ENCODE data around the gene MVP.
"Not testable (repeated sequence)": the region's sequence is repeated elsewhere in the genome, so short reads cannot be mapped to it uniquely, and the experiment has no call there.

The MVP gene

DNA sequence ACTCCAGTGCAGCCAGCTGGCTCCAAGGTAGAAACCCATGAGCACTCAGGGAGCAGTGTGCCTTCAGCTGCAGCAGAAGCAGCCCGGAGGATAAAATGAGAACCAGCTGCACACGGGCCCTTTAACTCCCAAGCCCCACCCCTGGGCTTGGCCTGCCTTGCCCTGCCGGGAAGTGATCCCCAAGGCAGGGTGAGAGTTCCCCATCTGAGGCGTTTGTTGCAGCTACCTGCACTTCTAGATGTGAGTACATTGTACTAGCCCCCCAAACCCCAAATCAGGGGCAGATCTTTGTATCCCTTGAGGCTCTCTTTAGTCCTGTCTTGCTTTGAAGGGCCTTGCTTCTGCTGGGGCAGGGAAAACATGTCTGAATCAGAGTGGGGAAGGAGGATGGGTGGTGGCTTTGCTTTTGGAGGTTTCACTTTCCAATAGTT is at the start of gene MVP:
MVP (plus strand) TSS at position 192 of the 431 bp plus-strand sequence. CDS start 10,088 bp downstream, outside the sequence.
- no peak for DNase-seq

DNA sequence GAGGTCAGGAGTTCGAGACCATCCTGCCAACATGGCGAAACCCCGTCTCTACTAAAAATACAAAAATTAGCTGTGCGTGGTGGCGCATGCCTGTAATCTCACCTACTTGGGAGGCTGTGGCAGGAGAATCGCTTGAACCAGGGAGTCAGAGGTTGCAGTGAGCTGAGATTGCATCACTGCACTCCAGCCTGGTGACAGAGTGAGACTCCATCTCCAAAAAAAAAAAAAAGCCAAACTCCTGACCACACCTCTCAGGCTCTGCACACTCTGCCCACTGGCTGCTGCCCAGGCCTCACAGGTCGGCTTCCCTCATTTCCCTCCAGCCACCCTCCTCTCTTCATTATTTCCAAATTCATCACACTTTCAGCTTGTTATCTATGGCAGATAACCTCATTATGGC is 47.9 kb upstream of the MVP start:
- DNase-seq, result not testable (repeated sequence)

DNA sequence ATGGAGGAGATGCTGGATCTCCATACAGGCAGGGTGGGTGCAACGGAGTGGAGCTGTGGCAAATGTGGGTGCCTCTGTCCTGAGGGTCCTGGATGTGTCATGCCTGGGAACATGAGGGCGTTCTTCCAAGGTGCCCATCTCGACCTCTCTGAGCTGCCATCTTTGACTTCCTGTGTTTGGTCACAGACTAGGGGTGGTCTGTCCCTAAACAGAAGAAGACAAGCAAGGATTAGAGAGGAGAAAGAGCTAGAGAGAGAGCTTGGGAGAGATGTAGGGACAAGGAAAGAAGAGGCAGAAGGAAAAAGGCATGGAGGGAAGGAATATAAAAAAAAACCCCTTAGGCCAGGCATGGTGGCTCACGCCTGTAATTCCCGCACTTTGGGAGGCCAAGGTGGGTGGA is 45.5 kb upstream of the MVP start:
- DNase-seq, result no peak

DNA sequence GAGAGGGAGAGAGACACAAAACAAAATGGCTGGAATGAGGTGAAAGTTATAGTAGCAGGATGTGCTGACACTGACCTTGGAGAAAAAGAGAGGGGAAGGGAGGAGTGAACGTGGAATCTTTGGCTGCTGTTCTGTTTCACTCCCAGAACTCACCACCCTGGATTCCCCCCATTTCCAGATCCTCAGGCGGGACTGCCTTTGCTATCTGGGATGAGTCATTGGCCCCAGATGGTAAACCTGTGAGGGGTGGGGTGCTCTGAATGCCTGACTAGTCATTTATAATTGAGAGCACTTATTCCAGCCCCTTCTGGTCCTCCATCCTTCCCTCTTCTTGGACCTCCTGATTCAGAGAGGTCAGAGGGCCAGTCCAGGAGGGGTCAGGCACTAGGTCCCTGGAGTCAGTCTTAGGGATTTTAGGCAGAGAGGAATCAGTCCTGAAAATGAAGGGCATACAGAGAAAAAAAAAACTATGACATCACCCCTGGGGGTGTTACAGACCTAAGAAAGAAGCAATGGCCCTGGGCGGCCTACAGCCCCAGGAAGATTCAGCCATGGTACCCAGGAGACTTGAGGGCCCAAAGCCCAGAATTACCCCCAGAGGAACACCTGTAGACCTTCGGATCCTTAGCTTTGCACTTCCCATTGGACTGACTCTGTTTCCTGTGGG is 44.4 kb upstream of the MVP start:
- no peak for DNase-seq

DNA sequence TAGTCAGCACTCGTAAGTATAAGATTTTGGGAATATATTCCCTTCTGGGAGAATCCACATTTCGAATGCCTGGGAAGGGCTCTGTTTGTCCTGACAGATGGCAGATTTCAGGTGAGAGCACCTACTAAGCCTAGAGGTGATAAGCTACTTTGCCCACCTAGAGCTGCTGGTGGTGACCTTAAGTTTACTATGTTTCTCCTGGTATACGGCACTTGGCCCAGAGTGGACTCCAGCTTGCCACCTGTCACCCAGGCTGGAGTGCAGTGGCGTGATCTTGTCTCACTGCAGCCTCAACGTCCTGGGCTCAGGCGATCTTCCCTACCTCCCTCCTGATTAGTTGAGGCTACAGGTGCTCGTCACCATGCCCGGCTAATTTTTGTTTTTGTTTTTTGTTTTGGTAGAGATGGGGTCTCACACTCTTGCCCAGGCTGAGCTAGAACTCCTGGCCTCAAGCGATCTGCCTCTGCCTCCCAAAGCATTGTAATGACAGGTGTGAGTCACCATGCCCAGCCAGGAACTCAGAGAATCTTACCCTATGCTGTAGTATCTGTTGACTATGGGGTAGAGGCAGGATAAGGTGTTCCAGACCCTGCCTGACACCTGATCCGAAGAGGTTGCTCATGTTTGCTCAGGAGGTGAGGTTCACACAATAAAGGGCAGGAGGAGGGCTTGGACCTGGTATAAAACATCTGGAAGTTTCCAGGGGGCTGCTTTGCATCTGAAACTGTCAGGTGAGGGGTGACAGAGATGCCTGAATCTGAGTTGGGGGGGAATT is 42.5 kb upstream of the MVP start, which contains the start of gene ZG16:
ZG16 (plus strand) TSS at position 681 of the 775 bp plus-strand sequence. CDS start 1,011 bp downstream, outside the sequence.
- DNase-seq, result no peak

- no peak for DNase-seq
Observed at GRCh38 chr16:29779474-29779873, 40.8 kb upstream of the MVP start.

- not testable (repeated sequence) for DNase-seq
Observed at GRCh38 chr16:29783094-29783953, 36.9 kb upstream of the MVP start.

- no peak for DNase-seq
Observed at GRCh38 chr16:29784157-29784556, 36.1 kb upstream of the MVP start.

GRCh38 chr16:29784901-29785500 is 35.3 kb upstream of the MVP start:
- DNase-seq, result no peak

GRCh38 chr16:29787155-29787554 is 33.1 kb upstream of the MVP start:
- not testable (repeated sequence) for DNase-seq

DNA sequence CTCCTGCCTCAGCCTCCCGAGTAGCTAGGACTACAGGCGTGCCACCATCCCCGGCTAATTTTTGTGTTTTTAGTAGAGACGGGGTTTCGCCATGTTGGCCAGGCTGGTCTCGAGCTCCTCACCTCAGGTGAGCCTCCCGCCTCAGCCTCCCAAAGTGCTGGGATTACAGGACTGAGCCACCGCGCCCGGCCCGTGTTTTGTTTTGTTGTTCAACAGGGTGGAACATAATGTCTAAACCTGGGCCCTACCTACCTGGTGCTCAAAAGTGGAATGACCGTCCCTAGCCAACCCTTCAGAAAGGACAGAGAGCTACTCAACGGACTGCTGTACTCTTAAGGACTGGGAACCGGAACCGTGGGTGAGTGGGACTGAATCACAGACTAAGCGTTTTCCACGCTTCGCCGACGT is 30.5 kb upstream of the MVP start:
- no peak for DNase-seq

GRCh38 chr16:29790183-29790948 is 29.9 kb upstream of the MVP start, which contains the start of gene KIF22:
Gene KIF22, plus strand, starts transcription at chr16:29790751. Its CDS starts 9 bp downstream, at chr16:29790760.
- peak; percentile 59 for DNase-seq

GRCh38 chr16:29790949-29791844 is 29.1 kb upstream of the MVP start:
- DNase-seq, result no peak

GRCh38 chr16:29791845-29792807 is 28.1 kb upstream of the MVP start:
- DNase-seq, result no peak

DNA sequence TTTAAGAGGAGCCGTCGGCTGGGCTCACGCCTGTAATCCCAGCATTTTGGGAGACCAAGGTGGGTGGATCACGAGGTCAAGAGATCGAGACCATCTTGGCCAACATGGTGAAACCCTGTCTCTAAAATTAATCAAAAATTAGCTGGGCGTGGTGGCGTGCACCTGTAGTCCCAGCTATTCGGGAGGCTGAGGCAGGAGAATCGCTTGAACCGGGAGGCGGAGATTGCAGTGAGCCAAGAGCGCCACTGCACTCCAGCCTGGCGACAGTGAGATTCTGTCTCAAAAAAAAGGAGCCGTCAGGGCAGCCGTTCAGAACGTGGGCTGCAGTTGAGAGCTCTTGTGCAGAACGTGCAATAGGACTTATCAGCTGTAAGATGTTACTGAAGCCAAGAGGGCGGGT is 27.1 kb upstream of the MVP start:
- DNase-seq, result not testable (repeated sequence)

DNA sequence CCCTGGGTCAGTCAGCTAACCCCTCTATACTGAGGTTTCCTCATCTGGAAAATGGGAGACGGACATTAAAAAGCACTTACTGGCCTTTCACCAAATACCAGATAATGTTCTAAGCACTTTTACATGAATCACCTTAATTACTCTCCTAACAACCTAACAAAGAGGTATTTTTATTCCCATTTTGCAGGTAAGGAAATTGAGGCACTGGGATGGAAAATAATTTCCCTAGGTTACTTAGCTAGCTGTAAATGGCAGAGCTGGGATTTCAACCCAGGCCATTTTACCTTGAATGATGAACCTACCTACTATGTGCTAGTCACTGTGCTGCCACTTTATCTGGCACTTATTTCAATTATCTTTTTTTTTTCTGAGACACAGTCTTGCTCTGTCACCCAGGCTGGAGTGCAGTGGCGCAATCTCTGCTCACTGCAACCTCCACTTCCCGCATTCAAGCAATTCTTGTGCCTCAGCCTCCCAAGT is 26.0 kb upstream of the MVP start:
- DNase-seq, result no peak

GRCh38 chr16:29802416-29802935 is 17.8 kb upstream of the MVP start:
- DNase-seq, result no peak

GRCh38 chr16:29804020-29804419 is 16.2 kb upstream of the MVP start:
- DNase-seq, result no peak

All from NCI-H187 treated with DMSO at 0.1 percent for 48 hours (cell line).